Jurkat, Clone E6-1 (cell line): ENCODE results near the gene SLC16A6.
A peak's percentile ranks its signal among the peaks of the same experiment; 100 is the strongest.
"Not testable (repeated sequence)": the region's sequence is repeated elsewhere in the genome, so short reads cannot be mapped to it uniquely, and the experiment has no call there.

Source experiments
- DNase-seq: peaks from one replicate; pipeline ENCODE4 v3.0.0-alpha.2; 2011; ENCODE audit warnings: low read depth, low spot score
- H3K4me3 ChIP-seq: 2 replicates; pipeline ENCODE4 v1.5.1; 2011; ENCODE audit warnings: mild to moderate bottlenecking, low read length, control low read depth, moderate library complexity

Gene SLC16A6

GRCh38 chr17:68257934-68258333, 33.0 kb downstream of the SLC16A6 start:
- no peak overlapping the region for H3K4me3 ChIP-seq
- DNase-seq = no peak

GRCh38 chr17:68256701-68257100, 34.2 kb downstream of the SLC16A6 start:
- H3K4me3 ChIP-seq, DNase-seq: not testable (repeated sequence)

- no peak overlapping the region for H3K4me3 ChIP-seq
- peak; percentile 62 for DNase-seq
Observed at GRCh38 chr17:68255731-68256538, 35.0 kb downstream of the SLC16A6 start.

GRCh38 chr17:68255151-68255550, 35.8 kb downstream of the SLC16A6 start:
- no peak overlapping the region for H3K4me3 ChIP-seq
- DNase-seq = no peak

- not testable (repeated sequence) for DNase-seq, H3K4me3 ChIP-seq
Observed at GRCh38 chr17:68253426-68253825, 37.5 kb downstream of the SLC16A6 start.

- no peak overlapping the region for H3K4me3 ChIP-seq
- DNase-seq = no peak
Observed at GRCh38 chr17:68249354-68249765, 41.6 kb downstream of the SLC16A6 start.

- no peak for DNase-seq
Observed at GRCh38 chr17:68248891-68249290, 42.0 kb downstream of the SLC16A6 start.

GRCh38 chr17:68248199-68248825, 42.6 kb downstream of the SLC16A6 start:
- DNase-seq = no peak
- H3K4me3 ChIP-seq = peak overlapping the region; percentile 90

More at GRCh38 chr17:68248891-68249290, 42.0 kb downstream of the SLC16A6 start:
- H3K4me3 ChIP-seq = peak overlapping the region; percentile 90; the same call in 1 of the 2 replicates

- H3K4me3 ChIP-seq = peak within 1 kb of the TSS; percentile 90
- peak; percentile 86 for DNase-seq
Observed at GRCh38 chr17:68247445-68248198, 43.3 kb downstream of the SLC16A6 start, which contains the start of gene AMZ2. AMZ2 (plus strand) TSS chr17:68248043; CDS start chr17:68250188, 2,145 bp downstream.

- no peak for DNase-seq
- peak overlapping the region; percentile 90 for H3K4me3 ChIP-seq
Observed at GRCh38 chr17:68246271-68247028, 44.5 kb downstream of the SLC16A6 start.

GRCh38 chr17:68239632-68240366, 51.1 kb downstream of the SLC16A6 start:
- no peak for DNase-seq

GRCh38 chr17:68238871-68239253, 52.1 kb downstream of the SLC16A6 start:
- DNase-seq = no peak

More at GRCh38 chr17:68239632-68240366, 51.1 kb downstream of the SLC16A6 start:
- H3K4me3 ChIP-seq = no peak overlapping the region

GRCh38 chr17:68238164-68238870, 52.6 kb downstream of the SLC16A6 start:
- H3K4me3 ChIP-seq = no peak overlapping the region

More at GRCh38 chr17:68238871-68239253, 52.1 kb downstream of the SLC16A6 start:
- H3K4me3 ChIP-seq = no peak overlapping the region

GRCh38 chr17:68237369-68238163, 53.4 kb downstream of the SLC16A6 start:
- not testable (repeated sequence) for DNase-seq

More at GRCh38 chr17:68238164-68238870, 52.6 kb downstream of the SLC16A6 start:
- peak; percentile 80 for DNase-seq

GRCh38 chr17:68235336-68235791, 55.6 kb downstream of the SLC16A6 start:
- H3K4me3 ChIP-seq, DNase-seq: not testable (repeated sequence)

More at GRCh38 chr17:68237369-68238163, 53.4 kb downstream of the SLC16A6 start:
- H3K4me3 ChIP-seq = not testable (repeated sequence)

GRCh38 chr17:68234726-68235335, 56.1 kb downstream of the SLC16A6 start:
- not testable (repeated sequence) for H3K4me3 ChIP-seq, DNase-seq
